A549 treated with GW870086 at 1 μM for 4 hours (cell line): ENCODE data around the gene GPATCH8. TPM values are rescaled to one million over a fixed set of nuclear protein-coding genes. Genes with fewer than 3 reads are reported as not detected.

Experiments used
- total RNA-seq: library from RNA; stranded (reverse); fragments of 200-300 nt; extraction: Qiagen RNA extraction; gene quantifications from 5 replicates; pipeline ENCODE4 v1.2.3, GENCODE V29; 2022; ENCODE audit warnings: low read depth

Gene GPATCH8
- 15.3 to 22.7 TPM (median 21.8 TPM) in 5 replicates for total RNA-seq

GRCh38 chr17:44503147-44504029 is at the start of gene GPATCH8:
Gene GPATCH8 (minus strand): TSS chr17:44503406. CDS start chr17:44503370, 36 bp downstream.

GRCh38 chr17:44389281-44389680 is 113.9 kb downstream of the GPATCH8 start, which contains the start of gene ITGA2B:
Gene ITGA2B (minus strand): TSS chr17:44389649. CDS start chr17:44389473, 176 bp downstream.

GRCh38 chr17:44363613-44364159 is 139.5 kb downstream of the GPATCH8 start, which contains the start of gene FAM171A2:
Gene FAM171A2 (minus strand): TSS chr17:44363853. CDS start chr17:44363714, 139 bp downstream.

Other genes with a start within 250 kb of the GPATCH8 start
- 0.03 TPM in 1 of 5 replicates, not detected in the others for gene SLC4A1, start 235.3 kb downstream of the GPATCH8 start, total RNA-seq
- gene RUNDC3A, start 194.8 kb downstream of the GPATCH8 start, total RNA-seq, result 0.39 to 1.3 TPM (median 0.80 TPM) in 5 replicates
- gene SLC25A39, start 178.6 kb downstream of the GPATCH8 start, total RNA-seq, result 146 to 196 TPM (median 193 TPM) in 5 replicates
- 210 to 235 TPM (median 227 TPM) in 5 replicates for gene GRN, start 158.1 kb downstream of the GPATCH8 start, total RNA-seq
- gene FAM171A2, start 139.6 kb downstream of the GPATCH8 start, total RNA-seq, result 2.6 to 4.2 TPM (median 3.5 TPM) in 5 replicates
- 1.2 to 1.8 TPM (median 1.5 TPM) in 5 replicates for gene ITGA2B, start 113.8 kb downstream of the GPATCH8 start, total RNA-seq
- gene FZD2, start 54.1 kb upstream of the GPATCH8 start, total RNA-seq, result 26.0 to 31.3 TPM (median 27.9 TPM) in 5 replicates
- gene MEIOC, start 153.1 kb upstream of the GPATCH8 start, total RNA-seq, result 1.3 to 3.7 TPM (median 2.4 TPM) in 5 replicates
- 24.7 to 36.7 TPM (median 30.0 TPM) in 5 replicates for gene CCDC43, start 186.4 kb upstream of the GPATCH8 start, total RNA-seq
- 19.9 to 27.8 TPM (median 23.4 TPM) in 5 replicates for gene DBF4B, start 205.3 kb upstream of the GPATCH8 start, total RNA-seq